Activated CD4-positive, alpha-beta T cell treated with anti-CD3 and anti-CD28 coated beads, Interleukin-2, amount 50 U/mL, for 4 hours (primary cell): ENCODE measurements around the gene LGR4.
"Not testable (repeated sequence)": the region's sequence is repeated elsewhere in the genome, so short reads cannot be mapped to it uniquely, and the experiment has no call there.

Experiments
- DNase-seq, 2 experiments: peaks; one replicate each; pipeline ENCODE4 v3.0.0-alpha.2; 2020

LGR4 gene

GRCh38 chr11:27330633-27331270, 141.8 kb downstream of the LGR4 start:
- DNase-seq, result no peak

- no peak for DNase-seq
These were observed 142.5 kb downstream of the LGR4 start for GRCh38 chr11:27329867-27330632.

GRCh38 chr11:27328614-27329013, 144.0 kb downstream of the LGR4 start:
- DNase-seq, result no peak

- not testable (repeated sequence) for DNase-seq
These were observed 145.5 kb downstream of the LGR4 start for GRCh38 chr11:27327064-27327463.

GRCh38 chr11:27322196-27322595, 150.4 kb downstream of the LGR4 start:
- DNase-seq, result not testable (repeated sequence)

GRCh38 chr11:27321340-27321739, 151.2 kb downstream of the LGR4 start:
- not testable (repeated sequence) for DNase-seq

- DNase-seq, result no peak
These were observed 153.5 kb downstream of the LGR4 start for GRCh38 chr11:27319072-27319471.

GRCh38 chr11:27317751-27318150, 154.8 kb downstream of the LGR4 start:
- no peak for DNase-seq
